ENCODE results near the gene STH. TPM values are rescaled to one million over a fixed set of nuclear protein-coding genes. Genes with fewer than 3 reads are reported as not detected.

Gene STH
- total and polyA plus RNA-seq, 7 donors = not detected

- H3K4me1 ChIP-seq = no peaks in the 10 kb centered on the region
- TF ChIP-seq CTCF (IDR thresholded peaks at IDR 0.05) (no peak), POLR2A (IDR thresholded peaks at IDR 0.05) (no peak), POLR2AphosphoS5 (IDR thresholded peaks at IDR 0.05) (no peak), EP300 (IDR thresholded peaks at IDR 0.05) (no peak)
- H3K36me3 ChIP-seq = no peaks in the 10 kb centered on the region
- no peak overlapping the region for H3K27ac ChIP-seq
- intact Hi-C loops (cut with DNase I) = no loop called here
- no peak overlapping the region for H3K4me3 ChIP-seq
- no peaks in the 10 kb centered on the region for H3K9me3 ChIP-seq
- H3K27me3 ChIP-seq = no peaks in the 10 kb centered on the region
- WGBS, 2 donors = 81 to 83% methylated on average over 6 of the region's 6 CpGs
- no peak for DNase-seq
Observed at GRCh38 chr17:45961206-45961605, 37.8 kb upstream of the STH start.

GRCh38 chr17:45962221-45962972 is 36.7 kb upstream of the STH start:
- Histone ChIP-seq H3K27me3 (no peaks in the 10 kb centered on the region), H3K36me3 (no peaks in the 10 kb centered on the region), H3K4me1 (no peaks in the 10 kb centered on the region), H3K27ac (no peak overlapping the region), H3K9me3 (no peaks in the 10 kb centered on the region), H3K4me3 (no peak overlapping the region)
- TF ChIP-seq EP300 (IDR thresholded peaks at IDR 0.05) = no peak
- no peak for TF ChIP-seq POLR2AphosphoS5 (IDR thresholded peaks at IDR 0.05)
- TF ChIP-seq CTCF (IDR thresholded peaks at IDR 0.05) = no peak
- TF ChIP-seq POLR2A (IDR thresholded peaks at IDR 0.05) = no peak
- intact Hi-C loops (cut with DNase I) = no loop called here
- 89 to 92% methylated on average over 12 of the region's 12 CpGs for WGBS, 2 donors
- no peak for DNase-seq

- H3K9me3 ChIP-seq = no peaks in the 10 kb centered on the region
- H3K4me3 ChIP-seq = no peak overlapping the region
- H3K27me3 ChIP-seq = no peaks in the 10 kb centered on the region
- H3K4me1 ChIP-seq = no peaks in the 10 kb centered on the region
- no peaks in the 10 kb centered on the region for H3K36me3 ChIP-seq
- no peak overlapping the region for H3K27ac ChIP-seq
- no peak for DNase-seq
- 80 to 90% methylated on average over 5 of the region's 5 CpGs for WGBS, 2 donors
- no peak for TF ChIP-seq CTCF (IDR thresholded peaks at IDR 0.05)
- TF ChIP-seq EP300 (IDR thresholded peaks at IDR 0.05) = no peak
- TF ChIP-seq POLR2A (IDR thresholded peaks at IDR 0.05) = no peak
- TF ChIP-seq POLR2AphosphoS5 (IDR thresholded peaks at IDR 0.05) = no peak
- intact Hi-C loops (cut with DNase I) = no loop called here
Observed at GRCh38 chr17:45963283-45963682, 35.8 kb upstream of the STH start.

GRCh38 chr17:45963889-45964288 is 35.2 kb upstream of the STH start:
- no peak for DNase-seq

More at GRCh38 chr17:45963889-45964288, 35.2 kb upstream of the STH start:
- H3K9me3 ChIP-seq = no peaks in the 10 kb centered on the region
- H3K4me3 ChIP-seq = no peak overlapping the region
- no peak for TF ChIP-seq POLR2A (IDR thresholded peaks at IDR 0.05)
- TF ChIP-seq EP300 (IDR thresholded peaks at IDR 0.05) = no peak
- no peak for TF ChIP-seq POLR2AphosphoS5 (IDR thresholded peaks at IDR 0.05)
- no peak for TF ChIP-seq CTCF (IDR thresholded peaks at IDR 0.05)
- 55 to 68% methylated on average over 5 of the region's 5 CpGs for WGBS, 2 donors
- no peak overlapping the region for H3K27ac ChIP-seq
- no peaks in the 10 kb centered on the region for H3K27me3 ChIP-seq
- intact Hi-C loops (cut with DNase I) = no loop called here
- no peaks in the 10 kb centered on the region for H3K4me1 ChIP-seq
- H3K36me3 ChIP-seq = no peaks in the 10 kb centered on the region

Data from sigmoid colon (tissue), 7 donors.